K562 (cell line): Measurements from ENCODE around the gene EGFL7. TPM values are rescaled to one million over a fixed set of nuclear protein-coding genes. Genes with fewer than 3 reads are reported as not detected.
A peak's percentile ranks its signal among the peaks of the same experiment; 100 is the strongest.

ENCODE experiments used
- DNMT1 ChIP-seq: fragments of 450-650 bp; IDR thresholded peaks from 2 replicates; pipeline ENCODE4 v1.6.1; 2016; ENCODE audit warnings: antibody characterized with exemption, mild to moderate bottlenecking
- E2F8 ChIP-seq: fragments of 450-650 bp; IDR thresholded peaks from 2 replicates; pipeline ENCODE4 v1.7.1; 2018; ENCODE audit warnings: mild to moderate bottlenecking, low read depth; ENCODE audit not compliant: partially characterized antibody
- EGR1 ChIP-seq: fragments of 450-650 bp; conservative IDR thresholded peaks from 2 replicates; pipeline ENCODE4 v1.6.1; 2017; ENCODE audit warnings: mild to moderate bottlenecking
- FIP1L1 ChIP-seq: fragments of 200-400 bp; formaldehyde crosslinking; IDR thresholded peaks from 2 replicates; pipeline ENCODE4 v1.6.1; 2018; ENCODE audit warnings: mild to moderate bottlenecking, low read depth, low read length; ENCODE audit not compliant: poor library complexity, severe bottlenecking
- FUS ChIP-seq: fragments of 200-400 bp; formaldehyde crosslinking; optimal IDR thresholded peaks from 2 replicates; pipeline ENCODE3; 2017; ENCODE audit warnings: low read depth, low read length
- HNRNPL ChIP-seq: fragments of 200-400 bp; formaldehyde crosslinking; IDR thresholded peaks from 2 replicates; pipeline ENCODE4 v1.6.1; 2017; ENCODE audit warnings: low read depth, mild to moderate bottlenecking, low read length
- HNRNPLL ChIP-seq: fragments of 200-400 bp; formaldehyde crosslinking; IDR thresholded peaks from 2 replicates; pipeline ENCODE4 v1.6.1; 2017; ENCODE audit warnings: low read length, low read depth, mild to moderate bottlenecking; ENCODE audit not compliant: poor library complexity, severe bottlenecking
- KDM5B ChIP-seq: fragments of 200-600 bp; sonication (generic); IDR thresholded peaks from 2 replicates; pipeline ENCODE4 v1.6.1; 2012; ENCODE audit warnings: low read depth, mild to moderate bottlenecking, moderate library complexity, low read length, control low read depth, inconsistent platforms; ENCODE audit not compliant: insufficient replicate concordance
- NCOR1 ChIP-seq: fragments of 450-650 bp; IDR thresholded peaks from 2 replicates; pipeline ENCODE4 v1.6.1; 2016; ENCODE audit warnings: mild to moderate bottlenecking, moderate library complexity
- RBFOX2 ChIP-seq: fragments of 200-400 bp; formaldehyde crosslinking; IDR thresholded peaks from 2 replicates; pipeline ENCODE4 v1.6.1; 2017; ENCODE audit warnings: low read depth, mild to moderate bottlenecking, low read length, moderate library complexity
- RBM14 ChIP-seq: fragments of 200-400 bp; formaldehyde crosslinking; IDR thresholded peaks from 2 replicates; pipeline ENCODE4 v1.6.1; 2018; ENCODE audit warnings: low read depth, mild to moderate bottlenecking, low read length, moderate library complexity, borderline replicate concordance; ENCODE audit not compliant: insufficient read depth
- SMAD1 ChIP-seq: fragments of 150-350 bp; IDR thresholded peaks from 2 replicates; pipeline ENCODE4 v1.6.1; 2014; ENCODE audit warnings: low read length, low read depth; ENCODE audit not compliant: partially characterized antibody
- SUPT5H ChIP-seq: fragments of 450-650 bp; IDR thresholded peaks from 2 replicates; pipeline ENCODE4 v1.6.1; 2016
- TAF1 ChIP-seq: IDR thresholded peaks from 2 replicates; pipeline ENCODE4 v1.6.1; 2011; ENCODE audit warnings: mild to moderate bottlenecking, low read length, moderate library complexity; ENCODE audit not compliant: insufficient read depth, control insufficient read depth, severe bottlenecking; ENCODE audit errors: extremely low read depth
- USF2 ChIP-seq: sonication (generic); formaldehyde crosslinking; IDR thresholded peaks from 2 replicates; pipeline ENCODE4 v1.5.0; 2020; ENCODE audit warnings: missing genetic modification reagents
- ZFX ChIP-seq: sonication (generic); formaldehyde crosslinking; IDR thresholded peaks from 2 replicates; pipeline ENCODE4 v1.8.0; 2022; ENCODE audit warnings: mild to moderate bottlenecking, missing genetic modification reagents, moderate library complexity
- ZNF445 ChIP-seq: fragments of 250-450 bp; sonication (Bioruptor Pico); IDR thresholded peaks from 2 replicates; pipeline ENCODE4 v1.4.0; 2020; ENCODE audit warnings: low read depth, mild to moderate bottlenecking, moderate library complexity
- ZNF75A ChIP-seq: fragments of 450-650 bp; formaldehyde crosslinking; IDR thresholded peaks from 2 replicates; pipeline ENCODE4 v1.4.0; 2020; ENCODE audit warnings: mild to moderate bottlenecking
- ZNF780A ChIP-seq: fragments of 250-450 bp; sonication (Bioruptor Pico); IDR thresholded peaks from 2 replicates; pipeline ENCODE4 v1.5.0; 2021; ENCODE audit warnings: mild to moderate bottlenecking
- polyA plus RNA-seq, 8 experiments: library from polyadenylated mRNA; depleted of rRNA in 4 of 8; stranded (reverse) in 5 of 8; unstranded in 3 of 8; fragments of >200 nt; fragmentation: Nextera tagmentation in 2 of 8; fragmentation: Illumina TruSeq in 1 of 8; extraction: Ambion mirVana in 2 of 8; extraction: Trizol in 1 of 8; gene quantifications; 2 replicates each; pipeline versions ENCODE4 v1.2.1 to v1.2.3, GENCODE V29; 2011 to 2014; ENCODE audit warnings: inconsistent platforms in 1 of 8, missing spikeins in 1 of 8
- total RNA-seq, 7 experiments: library from RNA; depleted of rRNA in 6 of 7; stranded (reverse); fragments of >200 nt in 6 of 7; fragmentation: Illumina TruSeq in 2 of 7; extraction: Trizol in 2 of 7; gene quantifications; 2 replicates each; pipeline versions ENCODE4 v1.2.1 to v1.2.3, GENCODE V29; 2011 to 2021; ENCODE audit warnings: low replicate concordance in 1 of 7
- TF ChIP-seq, protein P1 (sequence below): sonication (generic); formaldehyde crosslinking; IDR thresholded peaks from 2 replicates; pipeline ENCODE4 v1.8.1; 2023; ENCODE audit warnings: mild to moderate bottlenecking, missing genetic modification reagents

Gene EGFL7
- total and polyA plus RNA-seq, 9 of the 15 experiments (the other 6 are each of a cell fraction or from before 2014, with no cell fraction given), result 1.5 to 286 (median 55.5) TPM

GRCh38 chr9:136667940-136668760 lies 5.4 kb downstream of the EGFL7 start (continued):
- TF ChIP-seq ZNF780A (CRISPR knock-in tag), result no peak
- 0 out of 2 replicates have a peak, but pooled peaks have one; percentile 3 for TF ChIP-seq NCOR1
- TF ChIP-seq RBM14, result peak; percentile 77; the same call in 1 of the 2 replicates
- TF ChIP-seq ZNF75A (CRISPR knock-in tag), result no peak
- TF ChIP-seq HNRNPLL, result peak; percentile 17
- peak; percentile 79 for TF ChIP-seq FUS
- TF ChIP-seq HNRNPL, result peak; percentile 48
- TF ChIP-seq, protein P1, sequence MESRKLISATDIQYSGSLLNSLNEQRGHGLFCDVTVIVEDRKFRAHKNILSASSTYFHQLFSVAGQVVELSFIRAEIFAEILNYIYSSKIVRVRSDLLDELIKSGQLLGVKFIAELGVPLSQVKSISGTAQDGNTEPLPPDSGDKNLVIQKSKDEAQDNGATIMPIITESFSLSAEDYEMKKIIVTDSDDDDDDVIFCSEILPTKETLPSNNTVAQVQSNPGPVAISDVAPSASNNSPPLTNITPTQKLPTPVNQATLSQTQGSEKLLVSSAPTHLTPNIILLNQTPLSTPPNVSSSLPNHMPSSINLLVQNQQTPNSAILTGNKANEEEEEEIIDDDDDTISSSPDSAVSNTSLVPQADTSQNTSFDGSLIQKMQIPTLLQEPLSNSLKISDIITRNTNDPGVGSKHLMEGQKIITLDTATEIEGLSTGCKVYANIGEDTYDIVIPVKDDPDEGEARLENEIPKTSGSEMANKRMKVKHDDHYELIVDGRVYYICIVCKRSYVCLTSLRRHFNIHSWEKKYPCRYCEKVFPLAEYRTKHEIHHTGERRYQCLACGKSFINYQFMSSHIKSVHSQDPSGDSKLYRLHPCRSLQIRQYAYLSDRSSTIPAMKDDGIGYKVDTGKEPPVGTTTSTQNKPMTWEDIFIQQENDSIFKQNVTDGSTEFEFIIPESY (CRISPR knock-in tag), result peak; percentile 81; the same call in 1 of the 2 replicates
- no peak for TF ChIP-seq DNMT1
- no peak for TF ChIP-seq USF2 (CRISPR knock-in tag)
- TF ChIP-seq TAF1, result no peak
- peak; percentile 80 for TF ChIP-seq RBFOX2
- no peak for TF ChIP-seq ZNF445 (CRISPR knock-in tag)
- TF ChIP-seq EGR1, result peak; percentile 10
- peak; percentile 32 for TF ChIP-seq SUPT5H
- TF ChIP-seq KDM5B, result peak; percentile 28
- TF ChIP-seq E2F8, result no peak
- peak; percentile 84 for TF ChIP-seq FIP1L1
- TF ChIP-seq SMAD1, result peak; percentile 18
- TF ChIP-seq ZFX, result 0 out of 2 replicates have a peak, but pooled peaks have one; percentile 12
